GM21447 (cell line): ENCODE measurements around the gene IL11.

Experiments used
- ATAC-seq: cut with Tn5 transposase; IDR thresholded peaks from one replicate; pipeline ENCODE4 v1.9.1; 2021; ENCODE audit not compliant: unreplicated experiment

IL11 gene

GRCh38 chr19:55391702-55392615, 21.7 kb upstream of the IL11 start:
- ATAC-seq: no peak

DNA sequence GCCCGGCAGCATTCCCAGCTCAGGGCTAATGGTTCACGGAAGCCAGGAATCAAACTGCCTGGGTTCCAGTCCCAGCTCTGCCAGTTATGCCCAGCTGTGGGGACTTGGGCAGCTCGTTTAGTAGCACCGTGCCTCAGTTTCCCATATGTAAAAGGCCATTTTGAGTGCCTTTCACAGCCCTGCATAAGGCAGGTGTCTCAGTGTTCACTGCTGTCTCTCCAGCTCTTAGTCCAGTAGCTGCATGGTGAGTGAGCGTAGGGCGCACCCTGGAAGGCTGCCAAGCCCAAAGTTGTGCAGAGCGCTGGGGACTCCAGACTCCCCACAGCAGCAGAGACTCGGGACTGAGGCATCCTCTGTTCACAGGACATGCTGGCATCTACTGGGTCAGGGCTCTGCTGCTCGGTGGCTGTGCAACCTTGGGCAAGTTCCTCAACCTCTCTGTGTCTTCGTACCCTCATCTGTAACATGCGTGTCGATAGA, 21.0 kb upstream of the IL11 start:
- no peak for ATAC-seq

- no peak for ATAC-seq
Measured at GRCh38 chr19:55390461-55390880, 20.2 kb upstream of the IL11 start.

- no peak for ATAC-seq
Measured at GRCh38 chr19:55389386-55390317, 19.4 kb upstream of the IL11 start.

- ATAC-seq: no peak
Measured at GRCh38 chr19:55387736-55388497, 17.7 kb upstream of the IL11 start.

GRCh38 chr19:55386493-55386971, 16.3 kb upstream of the IL11 start:
- ATAC-seq: no peak

GRCh38 chr19:55385724-55386492, 15.6 kb upstream of the IL11 start, which contains the start of gene RPL28:
Gene RPL28, plus strand, starts transcription at chr19:55385932. Its CDS starts 426 bp downstream, at chr19:55386358.
- peak; percentile 54 for ATAC-seq

DNA sequence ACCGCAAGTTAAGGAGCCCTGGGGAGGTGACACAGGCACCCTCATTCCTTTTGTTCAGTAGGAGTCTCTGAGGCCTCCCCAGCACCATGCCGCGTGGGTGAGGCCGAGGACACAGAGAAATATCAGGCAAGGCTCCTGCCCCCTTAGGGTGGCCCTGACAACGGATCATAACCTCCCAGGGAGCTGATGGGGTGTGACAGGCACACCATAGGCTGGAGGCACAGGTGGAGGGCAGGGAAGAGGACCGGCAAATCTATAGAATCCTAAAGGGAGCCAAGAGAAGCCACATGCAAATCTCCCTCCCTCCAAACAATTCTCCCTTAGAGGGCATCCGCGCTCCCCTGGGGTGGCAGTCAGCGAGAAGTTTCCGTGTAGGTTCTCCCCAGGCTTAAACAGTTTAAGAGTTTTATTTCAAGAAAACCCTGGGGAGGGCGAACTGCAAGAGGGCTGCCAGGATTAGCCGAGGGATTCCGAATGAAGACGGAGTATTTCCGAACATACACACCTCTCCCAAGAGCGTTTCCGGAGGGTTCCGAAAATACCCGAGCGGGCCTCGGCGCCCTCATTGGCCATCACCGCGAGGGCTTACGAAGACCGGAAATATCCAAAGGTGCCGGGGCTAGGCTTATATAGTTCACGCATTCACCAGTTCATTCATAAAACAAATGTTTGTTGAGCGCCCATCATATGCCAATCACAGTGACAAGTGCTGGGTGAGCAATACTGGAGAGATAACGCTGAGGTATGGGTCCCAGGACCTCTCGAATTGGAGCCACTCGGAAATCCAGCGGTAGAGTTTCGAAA, 14.9 kb upstream of the IL11 start:
- peak; percentile 55 for ATAC-seq

DNA sequence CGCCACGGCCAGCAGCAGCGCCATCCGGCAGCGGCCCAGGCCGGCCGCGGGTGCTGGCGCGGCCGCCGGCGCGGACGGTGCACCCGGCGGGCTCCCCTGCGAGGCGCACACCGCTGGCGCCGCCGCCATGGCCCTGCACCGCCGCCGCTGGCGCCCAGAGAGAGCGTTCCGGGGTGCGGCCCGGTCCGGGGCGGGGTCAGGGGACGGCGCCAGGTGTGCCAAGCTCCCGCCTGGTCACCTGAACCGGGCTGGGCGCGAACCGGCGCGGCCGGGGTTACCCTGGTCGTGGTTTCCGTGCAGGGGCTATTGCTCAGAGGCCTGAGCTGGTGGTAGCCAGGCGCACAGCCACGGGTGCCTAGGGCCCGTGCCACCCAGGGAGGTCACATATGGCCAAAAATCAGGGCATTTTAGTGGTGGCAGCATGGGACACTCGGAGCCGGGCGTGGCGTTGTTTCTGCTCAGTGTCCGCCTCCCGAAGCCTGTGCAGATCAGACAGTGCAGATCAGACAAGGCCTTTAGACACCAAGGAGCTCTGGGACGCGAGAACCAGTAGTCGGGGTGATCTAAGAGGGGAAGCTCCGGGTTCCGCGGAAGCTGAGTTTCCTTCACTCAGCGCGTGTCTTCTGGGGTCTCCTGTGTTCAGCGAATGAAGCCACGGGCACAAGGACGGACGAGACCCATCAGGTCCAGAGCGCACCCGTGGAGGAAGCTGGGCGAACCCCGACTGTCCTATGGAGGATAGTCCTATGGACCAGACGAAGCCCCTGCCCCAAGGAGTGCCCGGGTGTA, 14.1 kb upstream of the IL11 start, which contains the start of gene TMEM238:
TSS of gene TMEM238 (minus strand) at position 162 of the 789 bp plus-strand sequence. CDS start at position 129, 33 bp downstream.
- ATAC-seq: no peak

GRCh38 chr19:55383279-55384130, 13.2 kb upstream of the IL11 start:
- ATAC-seq: no peak

DNA sequence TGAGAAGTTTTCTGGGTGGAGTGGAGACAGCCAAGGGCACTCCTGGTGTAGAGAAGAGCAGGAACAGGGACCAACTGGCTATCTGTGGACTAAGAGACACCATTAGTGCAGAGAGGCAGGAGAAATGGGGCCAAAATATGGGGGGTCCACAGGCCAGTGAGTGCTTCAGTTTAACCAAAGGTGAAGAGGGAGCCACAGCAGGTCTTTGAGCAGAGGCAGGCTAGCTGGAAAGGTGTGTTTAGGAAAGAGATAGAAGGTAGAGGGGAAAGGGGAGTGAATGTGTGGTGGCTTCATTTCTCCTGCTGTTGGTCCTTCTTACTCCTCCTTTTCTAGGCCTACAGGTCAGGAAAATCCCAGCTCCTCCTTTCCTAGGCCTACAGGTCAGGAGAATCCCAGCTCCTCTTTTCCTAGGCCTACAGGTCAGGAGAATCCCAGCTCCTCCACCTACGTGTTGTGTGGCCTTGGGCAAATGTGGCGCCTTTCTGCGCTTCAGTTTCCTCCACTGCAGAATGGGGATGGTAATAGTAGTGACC, 12.3 kb upstream of the IL11 start:
- ATAC-seq: no peak

DNA sequence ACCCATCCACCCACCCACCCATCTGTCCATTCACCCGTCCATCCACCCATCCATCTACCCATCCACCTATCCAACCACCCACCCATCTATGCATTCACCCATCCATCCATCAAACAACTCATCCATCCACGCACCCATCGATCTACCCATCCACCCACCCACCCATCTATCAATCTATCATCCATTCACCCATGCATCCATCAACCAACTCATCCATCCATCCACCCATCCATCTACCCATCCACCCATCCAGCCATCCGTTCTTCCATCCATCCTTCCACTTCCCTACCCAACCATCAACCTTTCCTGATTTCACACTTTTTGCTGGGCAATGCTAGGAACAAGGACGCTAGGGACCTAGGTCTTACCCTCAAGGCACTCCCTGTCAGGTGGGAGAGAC, 11.8 kb upstream of the IL11 start:
- no peak for ATAC-seq

- no peak for ATAC-seq
Measured at GRCh38 chr19:55379174-55379573, 8.9 kb upstream of the IL11 start.

DNA sequence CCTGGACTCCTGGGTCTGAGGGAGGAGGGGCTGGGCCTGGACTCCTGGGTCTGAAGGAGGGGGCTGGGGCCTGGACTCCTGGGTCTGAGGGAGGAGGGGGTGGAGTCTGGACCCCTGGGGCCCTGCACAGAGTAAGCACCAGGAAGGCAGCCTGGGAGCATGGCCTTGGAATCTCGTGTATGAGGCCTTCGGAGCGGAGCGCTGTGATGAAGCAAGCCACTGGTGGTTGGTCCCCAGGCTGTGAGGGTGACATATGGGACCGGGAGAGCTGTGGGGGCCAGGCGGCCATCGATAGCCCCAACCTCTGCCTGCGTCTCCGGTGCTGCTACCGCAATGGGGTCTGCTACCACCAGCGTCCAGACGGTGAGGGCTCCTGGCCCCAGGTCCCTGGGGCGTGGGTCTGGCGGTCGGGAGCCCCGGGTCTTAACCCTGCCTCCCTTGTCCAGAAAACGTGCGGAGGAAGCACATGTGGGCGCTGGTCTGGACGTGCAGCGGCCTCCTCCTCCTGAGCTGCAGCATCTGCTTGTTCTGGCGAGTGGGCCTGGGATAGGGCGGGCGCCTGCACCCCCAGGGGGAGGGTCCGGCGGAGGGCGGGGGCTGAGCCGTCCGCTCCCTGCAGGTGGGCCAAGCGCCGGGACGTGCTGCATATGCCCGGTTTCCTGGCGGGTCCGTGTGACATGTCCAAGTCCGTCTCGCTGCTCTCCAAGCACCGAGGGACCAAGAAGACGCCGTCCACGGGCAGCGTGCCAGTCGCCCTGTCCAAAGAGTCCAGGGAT, 7.3 kb upstream of the IL11 start:
- ATAC-seq: no peak

GRCh38 chr19:55376241-55376933, 6.1 kb upstream of the IL11 start, which contains the start of gene TMEM190:
Gene TMEM190, plus strand, starts transcription at chr19:55376826. Its CDS starts 28 bp downstream, at chr19:55376854.
- ATAC-seq: no peak
